GM12878 (cell line): Measurements from ENCODE around the gene ABHD17A. TPM values are rescaled to one million over a fixed set of nuclear protein-coding genes. Genes with fewer than 3 reads are reported as not detected.

ENCODE experiments used
- ASH2L ChIP-seq: fragments of 300-600, 200-600 bp; sonication (generic); IDR thresholded peaks from 2 replicates; pipeline ENCODE4 v1.6.1; 2017; ENCODE audit warnings: low read depth, mild to moderate bottlenecking, borderline replicate concordance
- BHLHE40 ChIP-seq, 2 experiments: fragments of 450-650 bp in 1 of 2; IDR thresholded peaks; 2 replicates each; pipeline ENCODE4 v1.6.1; 2011 to 2017; ENCODE audit warnings: low read depth in 2 of 2, borderline replicate concordance in 1 of 2, improper control_type of control experiment in 1 of 2, low read length in 1 of 2, mild to moderate bottlenecking in 1 of 2
- CHD2 ChIP-seq: IDR thresholded peaks from 2 replicates; pipeline ENCODE4 v1.6.1; 2011; ENCODE audit warnings: low read depth, low read length, improper control_type of control experiment, borderline replicate concordance
- FOS ChIP-seq: IDR thresholded peaks from 3 replicates; pipeline ENCODE4 v1.6.1; 2011; ENCODE audit warnings: borderline replicate concordance; ENCODE audit not compliant: insufficient read length; ENCODE audit errors: extremely low read depth
- FOXM1 ChIP-seq: IDR thresholded peaks from 2 replicates; pipeline ENCODE4 v1.6.1; 2012; ENCODE audit warnings: low read depth, mild to moderate bottlenecking, inconsistent platforms, low read length, moderate library complexity
- NR2C2 ChIP-seq: IDR thresholded peaks from 2 replicates; pipeline ENCODE4 v1.6.1; 2011; ENCODE audit warnings: borderline replicate concordance, low read depth; ENCODE audit not compliant: control insufficient read depth, insufficient read length
- NR2F1 ChIP-seq: fragments of 450-650 bp; conservative IDR thresholded peaks from 2 replicates; pipeline ENCODE4 v1.6.1; 2017; ENCODE audit warnings: mild to moderate bottlenecking
- RUNX3 ChIP-seq: IDR thresholded peaks from 2 replicates; pipeline ENCODE4 v1.6.1; 2012; ENCODE audit warnings: low read length, inconsistent platforms
- ZSCAN29 ChIP-seq: fragments of 450-650 bp; IDR thresholded peaks from 2 replicates; pipeline ENCODE4 v1.6.1; 2017; ENCODE audit warnings: mild to moderate bottlenecking, moderate library complexity
- polyA plus RNA-seq, 11 experiments: library from polyadenylated mRNA; depleted of rRNA in 4 of 11; unstranded in 6 of 11; stranded (reverse) in 5 of 11; fragments of >200 nt; fragmentation: Nextera tagmentation in 4 of 11; fragmentation: Illumina TruSeq in 1 of 11; extraction: Ambion mirVana in 4 of 11; extraction: Trizol in 1 of 11; gene quantifications; 1 replicate in 1 of 11; 2 replicates in 10 of 11; pipeline versions ENCODE4 v1.2.1 to v1.2.3, GENCODE V29; 2011 to 2016; ENCODE audit warnings: inconsistent platforms in 2 of 11, missing spikeins in 2 of 11, low read depth in 1 of 11
- total RNA-seq, 4 experiments: library from RNA; depleted of rRNA in 3 of 4; stranded (reverse); fragments of >200 nt in 3 of 4; fragmentation: Illumina TruSeq in 1 of 4; extraction: Trizol in 1 of 4; gene quantifications; 2 replicates each; pipeline versions ENCODE4 v1.2.1 to v1.2.3, GENCODE V29; 2013 to 2021
- TF ChIP-seq, protein P1 (sequence below): fragments of 450-650 bp; IDR thresholded peaks from 2 replicates; pipeline ENCODE4 v1.6.1; 2017; ENCODE audit warnings: low read depth, mild to moderate bottlenecking, moderate library complexity
- TF ChIP-seq, protein P2 (sequence below): fragments of 450-650 bp; IDR thresholded peaks from 2 replicates; pipeline ENCODE4 v1.6.1; 2018; ENCODE audit warnings: borderline replicate concordance, mild to moderate bottlenecking; ENCODE audit not compliant: partially characterized antibody
- TF ChIP-seq, protein P3 (sequence below): fragments of 450-650 bp; IDR thresholded peaks from 2 replicates; pipeline ENCODE4 v1.6.1; 2017; ENCODE audit warnings: mild to moderate bottlenecking, low read depth, inconsistent platforms; ENCODE audit not compliant: poor library complexity, severe bottlenecking
- TF ChIP-seq, protein P4 (sequence below): fragments of 450-650 bp; conservative IDR thresholded peaks from 2 replicates; pipeline ENCODE4 v1.6.1; 2017; ENCODE audit warnings: mild to moderate bottlenecking, moderate library complexity
- TF ChIP-seq, protein P5 (sequence below): IDR thresholded peaks from 2 replicates; pipeline ENCODE4 v1.6.1; 2011; ENCODE audit warnings: low read depth, low read length, improper control_type of control experiment, borderline replicate concordance
- TF ChIP-seq, protein P6 (sequence below): IDR thresholded peaks from 2 replicates; pipeline ENCODE4 v1.6.1; 2012; ENCODE audit warnings: low read depth, low read length, improper control_type of control experiment
- TF ChIP-seq, protein P7 (sequence below): IDR thresholded peaks from 2 replicates; pipeline ENCODE4 v1.6.1; 2012; ENCODE audit warnings: low read depth, low read length, improper control_type of control experiment

Gene ABHD17A
- total and polyA plus RNA-seq, 10 of the 15 experiments (the other 5 are each of a cell fraction or from before 2014, with no cell fraction given), result 0.13 to 126 (median 28.8) TPM; not detected in 1

DNA sequence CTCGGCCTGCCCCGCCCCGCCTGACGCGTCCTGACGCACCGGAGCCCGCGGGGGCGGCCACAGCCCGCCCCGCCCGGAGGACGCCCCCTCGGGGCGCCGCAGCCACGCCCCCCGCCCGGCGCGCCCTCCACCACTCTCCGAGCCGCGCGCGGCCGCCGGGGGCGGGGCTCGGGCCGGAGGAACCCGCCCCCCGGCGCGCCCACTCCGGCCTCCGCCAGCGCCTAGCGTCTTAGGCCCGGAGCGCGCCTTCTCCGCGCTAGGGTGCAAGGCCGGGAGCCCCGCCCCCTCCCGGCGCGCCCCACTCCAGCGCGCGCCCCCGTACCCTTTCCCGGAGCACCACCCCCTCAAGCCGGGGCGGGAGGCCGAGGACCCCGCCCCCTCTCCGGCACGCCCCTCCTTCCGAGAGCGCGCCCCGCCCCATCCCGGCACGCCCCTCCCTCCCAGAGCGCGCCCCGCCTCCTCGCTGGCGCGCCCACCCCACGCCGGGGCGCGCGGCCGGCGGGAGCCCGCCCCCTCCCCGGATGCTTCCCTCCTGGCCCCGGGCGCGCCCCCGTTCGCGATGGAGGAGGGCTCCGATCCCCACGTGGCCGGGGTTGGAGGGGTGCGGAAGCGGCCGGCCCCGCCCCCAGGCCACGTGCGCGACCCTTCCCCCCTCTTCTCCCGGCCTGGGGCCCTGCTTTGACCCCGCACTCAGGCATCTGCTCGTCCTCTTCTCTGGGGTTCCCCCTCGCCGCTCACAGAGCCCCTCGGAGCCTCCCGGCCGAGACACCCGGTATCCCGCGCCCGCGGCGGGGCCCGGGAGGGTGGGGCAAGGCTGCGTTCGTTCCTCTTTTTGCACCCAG is 21.4 kb downstream of the ABHD17A start (continued):
- TF ChIP-seq, protein P1, sequence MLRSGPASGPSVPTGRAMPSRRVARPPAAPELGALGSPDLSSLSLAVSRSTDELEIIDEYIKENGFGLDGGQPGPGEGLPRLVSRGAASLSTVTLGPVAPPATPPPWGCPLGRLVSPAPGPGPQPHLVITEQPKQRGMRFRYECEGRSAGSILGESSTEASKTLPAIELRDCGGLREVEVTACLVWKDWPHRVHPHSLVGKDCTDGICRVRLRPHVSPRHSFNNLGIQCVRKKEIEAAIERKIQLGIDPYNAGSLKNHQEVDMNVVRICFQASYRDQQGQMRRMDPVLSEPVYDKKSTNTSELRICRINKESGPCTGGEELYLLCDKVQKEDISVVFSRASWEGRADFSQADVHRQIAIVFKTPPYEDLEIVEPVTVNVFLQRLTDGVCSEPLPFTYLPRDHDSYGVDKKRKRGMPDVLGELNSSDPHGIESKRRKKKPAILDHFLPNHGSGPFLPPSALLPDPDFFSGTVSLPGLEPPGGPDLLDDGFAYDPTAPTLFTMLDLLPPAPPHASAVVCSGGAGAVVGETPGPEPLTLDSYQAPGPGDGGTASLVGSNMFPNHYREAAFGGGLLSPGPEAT, result peak; percentile 45; the same call in 1 of the 2 replicates
- no peak for TF ChIP-seq RUNX3
- TF ChIP-seq, protein P2, sequence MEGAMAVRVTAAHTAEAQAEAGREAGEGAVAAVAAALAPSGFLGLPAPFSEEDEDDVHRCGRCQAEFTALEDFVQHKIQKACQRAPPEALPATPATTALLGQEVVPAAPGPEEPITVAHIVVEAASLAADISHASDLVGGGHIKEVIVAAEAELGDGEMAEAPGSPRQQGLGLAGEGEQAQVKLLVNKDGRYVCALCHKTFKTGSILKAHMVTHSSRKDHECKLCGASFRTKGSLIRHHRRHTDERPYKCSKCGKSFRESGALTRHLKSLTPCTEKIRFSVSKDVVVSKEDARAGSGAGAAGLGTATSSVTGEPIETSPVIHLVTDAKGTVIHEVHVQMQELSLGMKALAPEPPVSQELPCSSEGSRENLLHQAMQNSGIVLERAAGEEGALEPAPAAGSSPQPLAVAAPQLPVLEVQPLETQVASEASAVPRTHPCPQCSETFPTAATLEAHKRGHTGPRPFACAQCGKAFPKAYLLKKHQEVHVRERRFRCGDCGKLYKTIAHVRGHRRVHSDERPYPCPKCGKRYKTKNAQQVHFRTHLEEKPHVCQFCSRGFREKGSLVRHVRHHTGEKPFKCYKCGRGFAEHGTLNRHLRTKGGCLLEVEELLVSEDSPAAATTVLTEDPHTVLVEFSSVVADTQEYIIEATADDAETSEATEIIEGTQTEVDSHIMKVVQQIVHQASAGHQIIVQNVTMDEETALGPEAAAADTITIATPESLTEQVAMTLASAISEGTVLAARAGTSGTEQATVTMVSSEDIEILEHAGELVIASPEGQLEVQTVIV, result peak; percentile 32
- TF ChIP-seq, protein P3, sequence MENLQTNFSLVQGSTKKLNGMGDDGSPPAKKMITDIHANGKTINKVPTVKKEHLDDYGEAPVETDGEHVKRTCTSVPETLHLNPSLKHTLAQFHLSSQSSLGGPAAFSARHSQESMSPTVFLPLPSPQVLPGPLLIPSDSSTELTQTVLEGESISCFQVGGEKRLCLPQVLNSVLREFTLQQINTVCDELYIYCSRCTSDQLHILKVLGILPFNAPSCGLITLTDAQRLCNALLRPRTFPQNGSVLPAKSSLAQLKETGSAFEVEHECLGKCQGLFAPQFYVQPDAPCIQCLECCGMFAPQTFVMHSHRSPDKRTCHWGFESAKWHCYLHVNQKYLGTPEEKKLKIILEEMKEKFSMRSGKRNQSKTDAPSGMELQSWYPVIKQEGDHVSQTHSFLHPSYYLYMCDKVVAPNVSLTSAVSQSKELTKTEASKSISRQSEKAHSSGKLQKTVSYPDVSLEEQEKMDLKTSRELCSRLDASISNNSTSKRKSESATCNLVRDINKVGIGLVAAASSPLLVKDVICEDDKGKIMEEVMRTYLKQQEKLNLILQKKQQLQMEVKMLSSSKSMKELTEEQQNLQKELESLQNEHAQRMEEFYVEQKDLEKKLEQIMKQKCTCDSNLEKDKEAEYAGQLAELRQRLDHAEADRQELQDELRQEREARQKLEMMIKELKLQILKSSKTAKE, result no peak
- TF ChIP-seq ZSCAN29, result no peak
- TF ChIP-seq, protein P4, sequence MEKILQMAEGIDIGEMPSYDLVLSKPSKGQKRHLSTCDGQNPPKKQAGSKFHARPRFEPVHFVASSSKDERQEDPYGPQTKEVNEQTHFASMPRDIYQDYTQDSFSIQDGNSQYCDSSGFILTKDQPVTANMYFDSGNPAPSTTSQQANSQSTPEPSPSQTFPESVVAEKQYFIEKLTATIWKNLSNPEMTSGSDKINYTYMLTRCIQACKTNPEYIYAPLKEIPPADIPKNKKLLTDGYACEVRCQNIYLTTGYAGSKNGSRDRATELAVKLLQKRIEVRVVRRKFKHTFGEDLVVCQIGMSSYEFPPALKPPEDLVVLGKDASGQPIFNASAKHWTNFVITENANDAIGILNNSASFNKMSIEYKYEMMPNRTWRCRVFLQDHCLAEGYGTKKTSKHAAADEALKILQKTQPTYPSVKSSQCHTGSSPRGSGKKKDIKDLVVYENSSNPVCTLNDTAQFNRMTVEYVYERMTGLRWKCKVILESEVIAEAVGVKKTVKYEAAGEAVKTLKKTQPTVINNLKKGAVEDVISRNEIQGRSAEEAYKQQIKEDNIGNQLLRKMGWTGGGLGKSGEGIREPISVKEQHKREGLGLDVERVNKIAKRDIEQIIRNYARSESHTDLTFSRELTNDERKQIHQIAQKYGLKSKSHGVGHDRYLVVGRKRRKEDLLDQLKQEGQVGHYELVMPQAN, result peak; percentile 98
- TF ChIP-seq FOXM1, result no peak
- TF ChIP-seq, protein P5, sequence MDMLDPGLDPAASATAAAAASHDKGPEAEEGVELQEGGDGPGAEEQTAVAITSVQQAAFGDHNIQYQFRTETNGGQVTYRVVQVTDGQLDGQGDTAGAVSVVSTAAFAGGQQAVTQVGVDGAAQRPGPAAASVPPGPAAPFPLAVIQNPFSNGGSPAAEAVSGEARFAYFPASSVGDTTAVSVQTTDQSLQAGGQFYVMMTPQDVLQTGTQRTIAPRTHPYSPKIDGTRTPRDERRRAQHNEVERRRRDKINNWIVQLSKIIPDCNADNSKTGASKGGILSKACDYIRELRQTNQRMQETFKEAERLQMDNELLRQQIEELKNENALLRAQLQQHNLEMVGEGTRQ, result peak; percentile 77
- peak; percentile 92 to 97 for TF ChIP-seq BHLHE40 (IDR thresholded peaks at IDR 0.05; ENCODE audit: borderline replicate concordance in 1 of 2, low read depth in 2 of 2, low read length in 1 of 2)
- TF ChIP-seq, protein P6, sequence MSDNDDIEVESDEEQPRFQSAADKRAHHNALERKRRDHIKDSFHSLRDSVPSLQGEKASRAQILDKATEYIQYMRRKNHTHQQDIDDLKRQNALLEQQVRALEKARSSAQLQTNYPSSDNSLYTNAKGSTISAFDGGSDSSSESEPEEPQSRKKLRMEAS, result peak; percentile 99
- TF ChIP-seq NR2F1, result peak; percentile 75; the same call in 1 of the 2 replicates
- TF ChIP-seq, protein P7, sequence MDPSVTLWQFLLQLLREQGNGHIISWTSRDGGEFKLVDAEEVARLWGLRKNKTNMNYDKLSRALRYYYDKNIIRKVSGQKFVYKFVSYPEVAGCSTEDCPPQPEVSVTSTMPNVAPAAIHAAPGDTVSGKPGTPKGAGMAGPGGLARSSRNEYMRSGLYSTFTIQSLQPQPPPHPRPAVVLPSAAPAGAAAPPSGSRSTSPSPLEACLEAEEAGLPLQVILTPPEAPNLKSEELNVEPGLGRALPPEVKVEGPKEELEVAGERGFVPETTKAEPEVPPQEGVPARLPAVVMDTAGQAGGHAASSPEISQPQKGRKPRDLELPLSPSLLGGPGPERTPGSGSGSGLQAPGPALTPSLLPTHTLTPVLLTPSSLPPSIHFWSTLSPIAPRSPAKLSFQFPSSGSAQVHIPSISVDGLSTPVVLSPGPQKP, result no peak
- TF ChIP-seq FOS, result no peak
- TF ChIP-seq NR2C2, result no peak
- 0 out of 2 replicates have a peak, but pooled peaks have one; percentile 48 for TF ChIP-seq CHD2
- TF ChIP-seq ASH2L, result 0 out of 2 replicates have a peak, but pooled peaks have one; percentile 9
